H9 (cell line): ENCODE data around the gene ODAD2. TPM values are rescaled to one million over a fixed set of nuclear protein-coding genes. Genes with fewer than 3 reads are reported as not detected.

Source experiments
- DNase-seq: peaks from one replicate; pipeline ENCODE4 v3.0.0-alpha.2; 2017
- H2AFZ ChIP-seq: one replicate; pipeline ENCODE4 v1.6.1; 2013; ENCODE audit warnings: mild to moderate bottlenecking, low read length, control low read depth, moderate library complexity
- H2AK5ac ChIP-seq: 2 replicates; pipeline ENCODE4 v1.6.1; 2013; ENCODE audit warnings: low read length, control low read depth, mixed read lengths; ENCODE audit not compliant: insufficient read length
- H2BK120ac ChIP-seq: one replicate; pipeline ENCODE4 v1.6.1; 2013; ENCODE audit warnings: low read depth, mild to moderate bottlenecking, low read length, control low read depth, inconsistent platforms; ENCODE audit not compliant: poor library complexity, severe bottlenecking
- H2BK12ac ChIP-seq: 2 replicates; pipeline ENCODE4 v1.6.1; 2013; ENCODE audit warnings: low read length, control low read depth, mixed read lengths, low read depth; ENCODE audit not compliant: insufficient read length
- H2BK15ac ChIP-seq: 2 replicates; pipeline ENCODE4 v1.6.1; 2013; ENCODE audit warnings: low read depth, low read length, control low read depth
- H2BK20ac ChIP-seq: one replicate; pipeline ENCODE4 v1.6.1; 2013; ENCODE audit warnings: low read depth, mild to moderate bottlenecking, low read length, control low read depth, inconsistent platforms; ENCODE audit not compliant: poor library complexity, severe bottlenecking
- H2BK5ac ChIP-seq: 2 replicates; pipeline ENCODE4 v1.6.1; 2013; ENCODE audit warnings: low read length, control low read depth, mixed read lengths; ENCODE audit not compliant: insufficient read length
- H3K14ac ChIP-seq: 2 replicates; pipeline ENCODE4 v1.6.1; 2013; ENCODE audit warnings: low read length, control low read depth; ENCODE audit not compliant: insufficient read depth
- H3K18ac ChIP-seq: 2 replicates; pipeline ENCODE4 v1.6.1; 2013; ENCODE audit warnings: low read depth, mild to moderate bottlenecking, mixed read lengths, low read length, control low read depth; ENCODE audit not compliant: insufficient read length
- H3K23ac ChIP-seq: 2 replicates; pipeline ENCODE4 v1.6.1; 2013; ENCODE audit warnings: low read length, control low read depth, mixed read lengths, low read depth; ENCODE audit not compliant: insufficient read length
- H3K23me2 ChIP-seq: 2 replicates; pipeline ENCODE4 v1.6.1; 2013; ENCODE audit warnings: low read depth, mild to moderate bottlenecking, mixed read lengths, low read length, control low read depth; ENCODE audit not compliant: insufficient read length, poor library complexity, severe bottlenecking
- H3K27ac ChIP-seq: 2 replicates; pipeline ENCODE4 v1.5.1; 2013; ENCODE audit warnings: low read length, control low read depth, mixed read lengths, low read depth; ENCODE audit not compliant: insufficient read length
- H3K27me3 ChIP-seq: 2 replicates; pipeline ENCODE4 v1.6.1; 2013; ENCODE audit warnings: low read length, control low read depth, inconsistent platforms; ENCODE audit not compliant: insufficient read depth
- H3K4ac ChIP-seq: 2 replicates; pipeline ENCODE4 v1.6.1; 2013; ENCODE audit warnings: low read depth, mild to moderate bottlenecking, control low read depth, inconsistent platforms, low read length, moderate library complexity
- H3K4me1 ChIP-seq: 2 replicates; pipeline ENCODE4 v1.6.1; 2013; ENCODE audit warnings: low read length, control low read depth, inconsistent platforms; ENCODE audit not compliant: insufficient read depth
- H3K4me2 ChIP-seq: 2 replicates; pipeline ENCODE4 v1.6.1; 2013; ENCODE audit warnings: low read length, control low read depth, mixed read lengths; ENCODE audit not compliant: insufficient read length, insufficient read depth
- H3K56ac ChIP-seq: 2 replicates; pipeline ENCODE4 v1.6.1; 2013; ENCODE audit warnings: low read depth, mild to moderate bottlenecking, mixed read lengths, low read length, control low read depth; ENCODE audit not compliant: insufficient read length
- H3K79me1 ChIP-seq: 2 replicates; pipeline ENCODE4 v1.6.1; 2013; ENCODE audit warnings: low read depth, mild to moderate bottlenecking, moderate library complexity, low read length, control low read depth, inconsistent platforms; ENCODE audit not compliant: insufficient read depth, poor library complexity, severe bottlenecking
- H3K79me2 ChIP-seq: 2 replicates; pipeline ENCODE4 v1.6.1; 2013; ENCODE audit warnings: low read length, control low read depth, inconsistent platforms; ENCODE audit not compliant: insufficient read depth
- H3K9ac ChIP-seq: 2 replicates; pipeline ENCODE4 v1.6.1; 2013; ENCODE audit warnings: low read length, control low read depth, mixed read lengths; ENCODE audit not compliant: insufficient read length; ENCODE audit errors: extremely low read depth
- H3K9me3 ChIP-seq: one replicate; pipeline ENCODE4 v1.6.1; 2013; ENCODE audit warnings: low read depth, low read length, inconsistent platforms; ENCODE audit not compliant: control insufficient read depth
- H3T11ph ChIP-seq: one replicate; pipeline ENCODE4 v1.6.1; 2013; ENCODE audit warnings: mild to moderate bottlenecking, low read length, control low read depth, inconsistent platforms
- H4K20me1 ChIP-seq: one replicate; pipeline ENCODE4 v1.6.1; 2013; ENCODE audit not compliant: control insufficient read depth, insufficient read length, insufficient read depth
- H4K5ac ChIP-seq: 2 replicates; pipeline ENCODE4 v1.6.1; 2013; ENCODE audit warnings: low read depth, mild to moderate bottlenecking, mixed read lengths, low read length, control low read depth; ENCODE audit not compliant: insufficient read length
- H4K8ac ChIP-seq: replicated peaks from 2 replicates; pipeline ENCODE4 v1.6.1; 2013; ENCODE audit warnings: low read length, control low read depth, mixed read lengths, low read depth; ENCODE audit not compliant: insufficient read length
- H4K91ac ChIP-seq: 2 replicates; pipeline ENCODE4 v1.6.1; 2013; ENCODE audit warnings: low read depth, mild to moderate bottlenecking, moderate library complexity, mixed read lengths, low read length, control low read depth; ENCODE audit not compliant: insufficient read length
- H3K27ac Mint-ChIP-seq, 3 experiments: 2 replicates in 2 of 3; 3 replicates in 1 of 3; pipeline ENCODE4 v1.8.0; 2020 to 2021; ENCODE audit warnings: mixed read lengths in 3 of 3, mild to moderate bottlenecking in 1 of 3, moderate library complexity in 1 of 3
- H3K27me3 Mint-ChIP-seq: 2 replicates; pipeline ENCODE4 v1.8.0; 2021; ENCODE audit warnings: low read depth, mild to moderate bottlenecking, moderate library complexity, mixed read lengths
- H3K36me3 Mint-ChIP-seq, 3 experiments: 2 replicates in 2 of 3; 3 replicates in 1 of 3; pipeline ENCODE4 v1.8.0; 2020 to 2021; ENCODE audit warnings: low read depth in 3 of 3, mixed read lengths in 3 of 3; ENCODE audit not compliant: insufficient read depth in 1 of 3
- H3K4me1 Mint-ChIP-seq, 2 experiments: 2 replicates each; pipeline ENCODE4 v1.8.0; 2020; ENCODE audit warnings: mixed read lengths in 2 of 2
- H3K4me3 Mint-ChIP-seq, 2 experiments: 2 replicates in 1 of 2; 3 replicates in 1 of 2; pipeline ENCODE4 v1.8.0; 2020 to 2021; ENCODE audit warnings: mild to moderate bottlenecking in 2 of 2, mixed read lengths in 2 of 2, moderate library complexity in 1 of 2
- H3K9me3 Mint-ChIP-seq, 2 experiments: 2 replicates in 1 of 2; 3 replicates in 1 of 2; pipeline ENCODE4 v1.8.0; 2020; ENCODE audit warnings: mild to moderate bottlenecking in 2 of 2, mixed read lengths in 2 of 2, moderate library complexity in 1 of 2
- CTCF ChIP-seq: fragments of 200-600 bp; sonication (generic); conservative IDR thresholded peaks from 3 replicates; pipeline ENCODE4 v1.8.0; 2021; ENCODE audit warnings: antibody characterized with exemption, mild to moderate bottlenecking
- WGBS: extraction: QIAGEN DNeasy Blood & Tissue Kit; methylation state at CpG from one replicate; pipeline ENCODE4 v1.1.7; 2013; ENCODE audit warnings: missing lambda C conversion rate, low lambda C conversion rate, mixed read lengths; ENCODE audit not compliant: insufficient read length; ENCODE audit errors: extremely low coverage; 5-methylcytosine and 5-hydroxymethylcytosine counted together
- total RNA-seq: library from RNA; stranded (reverse); gene quantifications from 2 replicates; pipeline ENCODE4 v1.2.1, GENCODE V29; 2021

The ODAD2 gene
- total RNA-seq, 1 experiment from 2014 or later, result 4.5 TPM

DNA sequence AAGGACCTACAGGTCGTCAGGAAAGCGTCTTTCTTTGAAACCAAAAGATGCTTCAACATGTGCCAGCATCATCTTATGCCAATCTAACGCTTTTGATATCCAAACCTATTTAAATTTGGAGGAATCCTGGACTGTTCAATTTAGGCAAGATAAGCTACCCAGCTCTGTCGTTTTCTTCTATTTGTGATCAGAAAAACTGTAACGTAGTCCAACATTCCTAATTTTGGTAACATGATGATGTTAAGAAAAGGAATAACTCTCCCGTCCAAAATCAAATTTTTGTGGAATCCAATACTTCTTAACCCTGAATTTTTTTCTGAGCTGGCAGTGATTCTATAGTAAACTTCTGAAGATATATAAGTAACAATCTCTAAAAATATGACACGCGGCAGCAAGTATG, 160.0 kb downstream of the ODAD2 start:
- H3K14ac ChIP-seq, result no peak overlapping the region
- H2BK15ac ChIP-seq, result no peak overlapping the region
- no peak overlapping the region for H3K23ac ChIP-seq
- no peaks in the 10 kb centered on the region for H3K9me3 ChIP-seq
- H3K4ac ChIP-seq, result no peak overlapping the region
- H4K5ac ChIP-seq, result no peak overlapping the region
- no peak overlapping the region for H4K8ac ChIP-seq
- H3K9ac ChIP-seq, result no peak overlapping the region
- H3K79me2 ChIP-seq, result no peaks in the 10 kb centered on the region
- no peak overlapping the region for H3K4me2 ChIP-seq
- H3K79me1 ChIP-seq, result no peaks in the 10 kb centered on the region
- WGBS, result no CpG with 5 or more reads among the region's 8 CpGs
- H3K9me3 Mint-ChIP-seq, result no peaks in the 10 kb centered on the region
- H3K4me1 Mint-ChIP-seq, result no peaks in the 10 kb centered on the region
- H3K27ac ChIP-seq, result no peak overlapping the region
- no peak overlapping the region for H2BK5ac ChIP-seq
- H2BK12ac ChIP-seq, result no peak overlapping the region
- no peak for DNase-seq
- H3K27ac Mint-ChIP-seq, result no peak overlapping the region
- no peak overlapping the region for H3T11ph ChIP-seq
- H3K18ac ChIP-seq, result no peak overlapping the region
- no peak overlapping the region for H3K56ac ChIP-seq
- H3K27me3 Mint-ChIP-seq, result no peaks in the 10 kb centered on the region
- no peaks in the 10 kb centered on the region for H3K4me1 ChIP-seq
- H4K91ac ChIP-seq, result no peak overlapping the region
- H4K20me1 ChIP-seq, result no peaks in the 10 kb centered on the region
- no peak overlapping the region for H3K4me3 Mint-ChIP-seq
- H3K23me2 ChIP-seq, result no peaks in the 10 kb centered on the region
- no peak overlapping the region for H2AFZ ChIP-seq
- H3K36me3 Mint-ChIP-seq, result no peaks in the 10 kb centered on the region
- H3K27me3 ChIP-seq, result no peaks in the 10 kb centered on the region
- no peak overlapping the region for H2BK20ac ChIP-seq
- H2AK5ac ChIP-seq, result no peak overlapping the region
- no peak overlapping the region for H2BK120ac ChIP-seq
- TF ChIP-seq CTCF, result no peak
